Activated CD4-positive, alpha-beta T cell treated with anti-CD3 and anti-CD28 coated beads, Interleukin-2, Interleukin-4, amounts not matched to agents 100 ng/mL and 50 ng/mL, durations not matched to agents 16 hours and 8 hours (primary cell): ENCODE measurements around the gene URI1.

Source experiments
- DNase-seq: peaks from one replicate; pipeline ENCODE4 v3.0.0-alpha.2; 2020; ENCODE audit warnings: low spot score

The URI1 gene

DNA sequence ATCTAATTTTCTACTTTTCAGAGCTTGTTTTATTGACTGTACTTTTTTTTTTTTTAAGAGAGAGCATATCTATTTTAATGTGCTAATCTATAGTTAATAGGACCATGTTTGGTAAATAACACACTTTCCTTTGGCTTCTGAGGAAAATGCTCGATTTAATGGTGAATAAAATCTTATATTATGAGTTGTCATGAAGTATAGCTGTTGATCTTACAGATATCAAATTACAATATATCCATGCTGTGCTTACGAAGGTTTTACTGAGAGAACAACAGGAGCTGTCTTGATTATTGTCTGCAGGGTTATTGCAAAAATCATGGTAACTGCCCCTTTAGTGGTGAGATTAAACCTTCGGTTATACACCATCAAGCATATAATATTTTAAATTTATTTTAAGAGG lies 29.6 kb downstream of the URI1 start:
- no peak for DNase-seq

DNA sequence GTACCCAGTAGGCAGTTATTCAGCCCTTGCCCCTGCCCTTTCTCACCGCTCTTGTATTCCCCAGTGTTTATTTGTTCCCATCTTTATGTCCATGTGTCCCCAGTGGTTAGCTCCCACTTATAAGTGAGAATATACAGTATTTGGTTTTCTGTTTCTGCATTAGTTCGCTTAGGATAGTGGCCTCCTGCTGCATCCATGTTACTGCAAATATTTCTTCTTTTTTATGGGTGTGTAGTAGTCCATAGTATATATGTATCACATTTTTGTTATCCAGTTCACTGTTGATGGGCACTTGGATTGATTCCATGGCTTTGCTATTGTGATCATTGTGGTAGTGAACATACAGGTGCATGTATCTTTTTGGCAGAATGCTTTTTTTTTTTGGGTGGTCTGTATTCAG lies 32.7 kb downstream of the URI1 start:
- DNase-seq: no peak

GRCh38 chr19:29976151-29976943 lies 34.3 kb downstream of the URI1 start:
- no peak for DNase-seq

DNA sequence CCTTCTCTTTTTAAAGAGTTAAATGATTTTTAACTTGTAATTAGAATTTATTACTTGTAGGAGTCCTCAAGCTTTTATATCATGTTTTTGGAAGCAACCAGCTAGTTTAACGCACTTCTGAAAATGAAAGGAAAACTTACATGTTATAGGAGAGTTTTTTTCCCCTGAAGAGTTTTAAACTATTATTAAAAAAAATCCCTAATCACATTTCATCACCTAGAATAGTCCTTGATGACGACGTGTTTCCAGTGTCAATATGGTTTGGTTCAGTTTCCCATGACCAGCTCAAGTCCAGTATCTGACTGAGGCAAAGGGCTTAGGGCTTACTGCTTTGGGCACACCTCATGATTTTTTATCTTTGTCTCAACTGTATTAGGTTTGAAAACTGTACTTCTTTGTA lies 36.0 kb downstream of the URI1 start:
- DNase-seq: no peak

DNA sequence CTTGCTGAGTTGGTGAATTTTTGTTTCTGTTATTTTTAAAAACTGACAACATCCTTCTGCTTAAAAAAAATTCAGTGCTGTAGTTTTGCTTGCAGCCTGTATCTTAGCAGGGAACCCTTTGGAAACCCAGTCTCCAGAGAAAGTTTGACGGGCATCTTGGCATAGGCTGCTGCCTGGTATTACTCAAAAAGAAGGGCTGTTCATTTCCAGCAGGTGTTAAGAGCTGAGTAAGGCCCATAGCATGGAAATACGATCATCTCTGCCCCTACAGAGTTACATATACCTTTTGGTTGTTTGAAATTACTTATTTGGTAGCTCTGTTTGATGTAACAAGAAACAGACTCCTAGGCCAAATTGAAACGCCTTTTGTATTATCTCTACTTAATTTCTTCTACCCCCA lies 41.5 kb downstream of the URI1 start:
- DNase-seq: no peak

DNA sequence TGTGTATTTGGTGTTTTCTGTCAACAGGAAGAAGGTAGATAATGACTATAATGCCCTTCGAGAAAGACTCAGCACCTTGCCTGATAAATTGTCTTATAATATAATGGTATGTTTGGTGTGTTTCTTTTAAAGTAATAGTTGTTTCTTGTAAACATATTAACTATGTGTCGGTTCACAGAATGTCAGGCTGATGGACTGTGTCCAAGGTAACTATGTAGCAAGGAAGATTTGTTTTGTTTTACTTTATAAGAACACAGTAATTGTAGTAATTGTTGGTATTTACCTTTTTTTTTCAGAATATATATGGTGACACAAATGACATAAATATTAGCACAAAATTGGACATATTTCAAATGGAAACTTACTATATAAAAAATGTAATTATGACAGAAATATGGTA lies 43.2 kb downstream of the URI1 start:
- no peak for DNase-seq

GRCh38 chr19:29988351-29988750 lies 46.3 kb downstream of the URI1 start:
- DNase-seq: no peak

GRCh38 chr19:29992233-29992867 lies 50.3 kb downstream of the URI1 start:
- DNase-seq: no peak

DNA sequence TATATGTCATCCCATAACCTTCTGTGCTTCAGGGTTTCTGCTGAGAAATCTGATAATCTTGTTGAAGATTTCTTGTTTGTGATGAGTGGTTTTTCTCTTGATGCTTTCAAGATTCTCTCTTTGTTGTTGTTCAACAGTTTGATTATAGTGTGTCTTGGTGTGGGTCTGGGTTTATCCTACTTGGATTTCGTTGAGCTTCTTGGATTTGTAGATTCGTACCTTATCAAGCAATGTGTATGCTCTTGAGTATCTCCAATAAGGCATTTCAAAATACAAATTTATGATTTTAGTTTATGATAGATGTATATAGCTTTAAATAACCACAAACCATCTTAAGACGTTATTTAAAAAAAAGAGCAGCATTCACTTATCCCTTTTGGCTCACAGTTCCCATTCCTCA lies 57.5 kb downstream of the URI1 start:
- DNase-seq: no peak

DNA sequence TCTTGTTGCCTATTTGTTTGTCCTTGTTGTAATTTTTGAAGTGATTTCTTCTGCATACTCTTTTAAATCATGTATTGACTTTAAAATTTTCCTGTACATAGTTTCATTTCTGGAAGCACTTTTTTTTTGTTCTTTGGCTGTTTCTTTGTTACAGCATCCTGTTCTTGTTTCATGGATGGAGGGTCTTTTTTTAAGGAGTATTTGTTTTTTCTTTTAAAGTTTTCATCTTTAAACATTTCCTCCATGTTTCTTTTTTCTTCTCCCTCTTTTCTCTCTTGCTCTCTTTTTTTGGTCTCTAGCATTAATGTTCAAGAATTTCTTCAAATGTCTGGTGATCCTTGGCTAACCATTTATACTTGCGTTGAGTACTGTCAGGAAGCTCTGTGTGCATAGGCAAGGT lies 58.8 kb downstream of the URI1 start:
- no peak for DNase-seq

DNA sequence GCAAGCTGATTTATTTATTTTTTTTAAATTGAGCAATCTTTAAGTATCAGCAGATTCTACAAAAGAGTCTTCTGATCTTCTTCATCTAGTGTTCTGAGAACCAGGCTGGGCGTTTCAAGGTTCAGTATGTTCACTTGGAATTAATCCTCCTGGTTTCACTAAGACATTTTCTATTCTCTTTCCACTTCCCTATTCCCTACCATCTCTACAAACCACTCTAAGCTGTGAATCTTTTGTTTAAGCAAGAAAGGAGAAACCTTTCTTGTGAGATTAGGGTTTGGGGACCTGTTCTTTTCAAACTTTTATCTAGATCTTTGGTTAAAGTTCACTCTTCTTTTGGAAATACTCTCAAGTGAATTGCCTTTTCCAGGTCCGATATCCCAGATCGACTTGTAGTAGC lies 59.3 kb downstream of the URI1 start:
- DNase-seq: no peak

GRCh38 chr19:30001791-30002190 lies 59.8 kb downstream of the URI1 start:
- no peak for DNase-seq

DNA sequence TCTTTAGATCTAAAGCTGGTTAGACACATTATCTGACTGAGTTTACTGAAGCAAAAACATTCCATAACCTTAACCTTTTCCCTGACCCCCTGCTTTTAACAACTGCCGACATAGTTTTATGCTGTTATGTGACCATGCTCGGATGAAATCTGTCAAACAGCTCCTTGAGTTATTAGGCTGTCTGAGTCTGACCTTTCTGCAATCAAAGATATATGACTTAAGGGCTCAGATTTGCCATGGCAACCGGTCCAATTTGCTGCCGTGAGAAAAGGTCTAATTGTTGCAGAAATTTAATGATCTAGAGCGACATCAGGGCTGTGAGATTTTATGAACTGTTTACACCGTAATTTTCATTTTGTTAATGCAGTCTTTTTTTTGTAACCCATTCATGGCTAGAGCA lies 61.8 kb downstream of the URI1 start:
- DNase-seq: no peak

DNA sequence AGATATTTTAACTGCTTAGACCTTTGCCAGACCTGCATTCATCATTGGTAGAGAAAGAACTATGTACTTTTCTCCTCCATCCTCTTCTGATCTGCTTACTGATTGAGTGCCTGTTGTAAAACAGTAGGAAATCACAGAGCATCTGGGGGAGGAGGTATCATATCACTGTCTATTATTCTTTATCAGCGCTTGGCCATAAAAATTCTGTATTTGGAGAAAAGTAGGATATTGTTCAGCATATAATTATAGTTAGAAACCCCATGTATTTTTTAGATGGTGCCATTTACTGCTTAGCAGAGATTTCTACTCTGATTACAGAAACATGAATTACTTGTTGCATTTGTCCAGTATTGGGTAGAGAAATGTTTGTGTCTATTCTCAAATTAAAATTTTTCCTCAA lies 62.4 kb downstream of the URI1 start:
- DNase-seq: no peak

GRCh38 chr19:30006207-30006606 lies 64.2 kb downstream of the URI1 start:
- peak; percentile 42 for DNase-seq

DNA sequence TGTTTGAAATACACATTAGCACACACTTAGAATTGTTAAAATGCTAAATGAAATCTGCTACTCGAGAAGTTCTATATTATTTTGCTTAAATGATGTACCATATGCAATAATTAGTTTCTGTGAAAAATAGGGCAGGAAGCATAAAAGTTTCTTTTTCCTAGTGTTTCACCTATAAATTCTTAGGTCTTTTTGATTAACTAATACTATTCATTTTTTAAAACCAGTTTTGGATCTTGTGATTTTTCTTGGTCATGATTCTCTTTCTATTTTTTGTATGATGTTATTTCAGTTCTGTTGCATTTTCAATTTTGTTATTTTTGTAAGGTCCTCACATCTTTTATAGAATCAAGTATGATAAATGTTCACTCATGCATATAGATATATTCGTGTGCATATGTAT lies 66.1 kb downstream of the URI1 start:
- no peak for DNase-seq

- no peak for DNase-seq
These were observed 67.0 kb downstream of the URI1 start for GRCh38 chr19:30009013-30009412.

GRCh38 chr19:30011051-30011578 lies 69.1 kb downstream of the URI1 start:
- DNase-seq: no peak

GRCh38 chr19:30014770-30015169 lies 72.7 kb downstream of the URI1 start:
- DNase-seq: no peak

- DNase-seq: no peak
These were observed 75.1 kb downstream of the URI1 start for GRCh38 chr19:30017172-30017571.

GRCh38 chr19:30020189-30020588 lies 78.2 kb downstream of the URI1 start:
- no peak for DNase-seq

GRCh38 chr19:30022659-30023058 lies 80.6 kb downstream of the URI1 start:
- no peak for DNase-seq

DNA sequence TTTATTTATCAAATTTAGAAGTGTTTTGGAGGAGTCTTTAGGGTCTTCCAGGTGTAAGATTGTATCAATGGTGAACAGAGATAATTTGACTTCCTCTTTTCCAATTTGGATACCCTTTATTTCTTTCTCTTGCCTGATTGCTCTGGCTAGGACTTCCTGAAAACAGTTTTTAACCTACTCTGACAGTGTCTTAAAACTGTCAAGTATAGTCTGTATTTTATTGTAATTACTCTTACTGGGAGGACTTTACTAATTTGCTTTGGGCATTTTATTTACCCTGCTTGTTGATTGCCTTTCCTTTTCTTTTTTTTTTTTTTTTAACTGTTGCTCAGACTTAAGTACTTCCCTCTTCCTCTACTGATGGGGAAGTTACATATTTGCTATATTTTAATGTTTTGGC lies 81.3 kb downstream of the URI1 start:
- no peak for DNase-seq

DNA sequence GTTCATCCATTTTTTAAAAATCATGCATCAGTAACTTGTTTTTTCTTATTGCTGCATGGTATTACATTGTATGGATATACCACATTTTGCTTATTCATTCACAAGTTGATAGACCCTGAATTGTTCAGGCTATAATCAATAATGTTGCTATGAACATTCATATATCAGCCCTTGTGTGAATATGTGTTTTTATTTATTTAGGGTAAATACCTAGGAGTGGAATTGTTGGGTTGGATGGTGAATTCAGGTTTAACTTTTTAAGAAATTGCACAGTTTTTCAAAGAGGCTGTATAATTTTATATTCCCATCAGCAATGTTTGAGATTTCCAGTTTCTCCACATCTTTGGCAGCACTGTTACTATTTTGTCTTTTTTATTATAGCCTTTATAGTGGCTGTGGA lies 82.1 kb downstream of the URI1 start:
- no peak for DNase-seq
